PC-9 (cell line): ENCODE measurements around the gene TMTC2. TPM values are rescaled to one million over a fixed set of nuclear protein-coding genes. Genes with fewer than 3 reads are reported as not detected.

Experiments
- BruUV-seq: library from RNA; stranded (reverse); fragments of 400-500 nt; replicated peaks from 2 replicates; lab custom pipeline; 2021; lab: Mats Ljungman, UMichigan
- CTCF ChIA-PET: fragments of 300-600 bp; sonication (Branson Sonifier 250); formaldehyde crosslinking; loops from one replicate; lab custom pipeline; 2022; ENCODE audit warnings: antibody characterized with exemption; lab: Charles Lee
- POLR2A ChIA-PET: fragments of 300-600 bp; sonication (Branson Sonifier 250); formaldehyde crosslinking; loops from one replicate; lab custom pipeline; 2022; ENCODE audit warnings: antibody characterized with exemption; ENCODE audit not compliant: unreplicated experiment; lab: Charles Lee
- DNase-seq, 2 experiments: peaks; one replicate each; pipeline versions ENCODE4 v3.0.0 to v3.0.0-alpha.2; 2015 to 2022; ENCODE audit warnings: mixed read lengths in 1 of 2
- H2AFZ ChIP-seq: fragments of 200-600 bp; sonication (generic); 2 replicates; pipeline ENCODE4 v1.8.1; 2017; ENCODE audit warnings: antibody characterized with exemption
- H3F3A ChIP-seq: fragments of 200-600 bp; sonication (generic); 2 replicates; pipeline ENCODE4 v1.8.1; 2017; ENCODE audit warnings: antibody characterized with exemption, mild to moderate bottlenecking, low read depth; ENCODE audit not compliant: insufficient read depth
- H3K27ac ChIP-seq: fragments of 200-600 bp; sonication (generic); 2 replicates; pipeline ENCODE4 v1.6.1; 2016; ENCODE audit warnings: mixed run types
- H3K27me3 ChIP-seq: fragments of 200-600 bp; sonication (generic); 2 replicates; pipeline ENCODE4 v1.6.1; 2016; ENCODE audit warnings: low read depth, mixed run types; ENCODE audit not compliant: insufficient read depth
- H3K36me3 ChIP-seq: fragments of 200-600 bp; sonication (generic); 2 replicates; pipeline ENCODE4 v1.6.1; 2016; ENCODE audit warnings: low read depth, mixed run types
- H3K4me1 ChIP-seq: fragments of 200-600 bp; sonication (generic); replicated peaks from 2 replicates; pipeline ENCODE4 v1.6.1; 2016; ENCODE audit warnings: mixed run types; ENCODE audit not compliant: insufficient read depth
- H3K4me2 ChIP-seq: fragments of 200-600 bp; sonication (generic); 2 replicates; pipeline ENCODE4 v1.6.1; 2017; ENCODE audit warnings: mixed run types
- H3K4me3 ChIP-seq: fragments of 200-600 bp; sonication (generic); 2 replicates; pipeline ENCODE4 v1.6.1; 2016; ENCODE audit warnings: mixed run types
- H3K79me2 ChIP-seq: fragments of 200-600 bp; sonication (generic); 2 replicates; pipeline ENCODE4 v1.6.1; 2017; ENCODE audit warnings: low read depth, mixed run types
- H3K9me2 ChIP-seq: fragments of 200-600 bp; sonication (generic); 2 replicates; pipeline ENCODE4 v1.8.1; 2017; ENCODE audit warnings: mild to moderate bottlenecking; ENCODE audit not compliant: insufficient read depth
- H3K9me3 ChIP-seq: fragments of 200-600 bp; sonication (generic); 2 replicates; pipeline ENCODE4 v1.8.1; 2016; ENCODE audit warnings: low read depth; ENCODE audit not compliant: insufficient read depth
- H4K20me1 ChIP-seq: fragments of 200-600 bp; sonication (generic); 2 replicates; pipeline ENCODE4 v1.8.1; 2017; ENCODE audit not compliant: insufficient read depth
- CTCF ChIP-seq: fragments of 200-600 bp; sonication (generic); conservative IDR thresholded peaks from 2 replicates; pipeline ENCODE4 v1.6.1; 2017; ENCODE audit warnings: mixed run types, antibody characterized with exemption, mild to moderate bottlenecking, moderate library complexity
- EZH2 ChIP-seq: fragments of 200-600 bp; sonication (generic); IDR thresholded peaks from 2 replicates; pipeline ENCODE4 v1.8.0; 2017; ENCODE audit warnings: antibody characterized with exemption, low read depth
- intact Hi-C: fragments of 100-400 bp; cut with micrococcal nuclease; formaldehyde crosslinking; loops from one replicate; pipeline ENCODE4 v1.10.0; 2022; ENCODE audit not compliant: unreplicated experiment
- total RNA-seq: library from RNA; stranded (reverse); gene quantifications from 2 replicates; pipeline ENCODE4 v1.2.3, GENCODE V29; 2021

Gene TMTC2
- total RNA-seq, 1 experiment from 2014 or later = 8.6 TPM

GRCh38 chr12:83097643-83098342 is 411.1 kb downstream of the TMTC2 start:
- Histone ChIP-seq H3K36me3 (no peaks in the 10 kb centered on the region), H3K9me3 (no peaks in the 10 kb centered on the region), H3K79me2 (no peaks in the 10 kb centered on the region), H3K4me2 (no peak overlapping the region), H4K20me1 (no peaks in the 10 kb centered on the region), H3K9me2 (no peaks in the 10 kb centered on the region), H3F3A (no peaks in the 10 kb centered on the region), H3K27ac (no peak overlapping the region), H3K27me3 (no peaks in the 10 kb centered on the region), H3K4me3 (no peak overlapping the region), H2AFZ (no peak overlapping the region), H3K4me1 (no peaks in the 10 kb centered on the region)
- intact Hi-C loops = no loop called here
- CTCF ChIA-PET = no interaction called here
- TF ChIP-seq EZH2 (no peak), CTCF (no peak)
- POLR2A ChIA-PET = interaction anchor here (0.7 kb wide), 2 partner anchors 215 to 806 kb away, joined by 3 to 4 read pairs; no protein-coding TSS in a partner anchor
- DNase-seq = no peak
- no TSS peak for BruUV-seq

- no peak overlapping the region for H3K27ac ChIP-seq
- TF ChIP-seq EZH2 = no peak
- TF ChIP-seq CTCF = no peak
- no TSS peak for BruUV-seq
- no peak overlapping the region for H2AFZ ChIP-seq
- intact Hi-C loops = no loop called here
- H3K4me1 ChIP-seq = no peaks in the 10 kb centered on the region
- no peaks in the 10 kb centered on the region for H3K9me2 ChIP-seq
- H3K79me2 ChIP-seq = no peaks in the 10 kb centered on the region
- H3K4me2 ChIP-seq = no peak overlapping the region
- no peaks in the 10 kb centered on the region for H3K27me3 ChIP-seq
- ChIA-PET POLR2A (no interaction called here), CTCF (interaction anchor here (0.6 kb wide), 1 partner anchor 98 kb away, joined by 4 read pairs; no protein-coding TSS in a partner anchor)
- H3K9me3 ChIP-seq = no peaks in the 10 kb centered on the region
- no peak overlapping the region for H3K4me3 ChIP-seq
- no peaks in the 10 kb centered on the region for H4K20me1 ChIP-seq
- H3K36me3 ChIP-seq = no peaks in the 10 kb centered on the region
- H3F3A ChIP-seq = no peaks in the 10 kb centered on the region
- no peak for DNase-seq
Measured at GRCh38 chr12:83099436-83099835, 412.7 kb downstream of the TMTC2 start.

- H3K27ac ChIP-seq = no peak overlapping the region
- ChIA-PET CTCF (no interaction called here), POLR2A (no interaction called here)
- no peaks in the 10 kb centered on the region for H3K27me3 ChIP-seq
- DNase-seq = no peak
- H3K4me1 ChIP-seq = no peaks in the 10 kb centered on the region
- H3F3A ChIP-seq = no peaks in the 10 kb centered on the region
- H3K79me2 ChIP-seq = no peaks in the 10 kb centered on the region
- H3K9me3 ChIP-seq = no peaks in the 10 kb centered on the region
- BruUV-seq = no TSS peak
- intact Hi-C loops = no loop called here
- no peak overlapping the region for H3K4me2 ChIP-seq
- H3K4me3 ChIP-seq = no peak overlapping the region
- H3K9me2 ChIP-seq = no peaks in the 10 kb centered on the region
- no peaks in the 10 kb centered on the region for H3K36me3 ChIP-seq
- H4K20me1 ChIP-seq = no peaks in the 10 kb centered on the region
- H2AFZ ChIP-seq = no peak overlapping the region
- TF ChIP-seq CTCF (no peak), EZH2 (no peak)
Measured at GRCh38 chr12:83102499-83102898, 415.8 kb downstream of the TMTC2 start.
